SU-DHL-6 (cell line): ENCODE measurements around the gene FAM228B.
"Not testable (repeated sequence)": the region's sequence is repeated elsewhere in the genome, so short reads cannot be mapped to it uniquely, and the experiment has no call there.

Experiments
- H2AFZ ChIP-seq: fragments of 200-600 bp; sonication (generic); 2 replicates; pipeline ENCODE4 v1.6.1; 2014; ENCODE audit warnings: low read depth, mild to moderate bottlenecking, moderate library complexity, mixed read lengths, antibody characterized with exemption, low read length; ENCODE audit not compliant: severe bottlenecking
- H3F3A ChIP-seq: fragments of 200-600 bp; shearing (Covaris generic); 2 replicates; pipeline ENCODE4 v1.6.0; 2016; ENCODE audit warnings: antibody characterized with exemption, mild to moderate bottlenecking; ENCODE audit not compliant: insufficient read depth
- H3K27ac ChIP-seq: fragments of 200-600 bp; sonication (generic); 2 replicates; pipeline ENCODE4 v1.5.1; 2016; ENCODE audit warnings: low read depth, mild to moderate bottlenecking, low read length, moderate library complexity, mixed read lengths
- H3K27me3 ChIP-seq: fragments of 200-600 bp; sonication (generic), shearing (Covaris generic); 2 replicates; pipeline ENCODE4 v1.6.0; 2014; ENCODE audit warnings: mild to moderate bottlenecking, low read length
- H3K36me3 ChIP-seq: fragments of 200-600 bp; sonication (generic); 2 replicates; pipeline ENCODE4 v1.6.1; 2014; ENCODE audit warnings: mild to moderate bottlenecking, low read length, mixed read lengths
- H3K4me2 ChIP-seq: fragments of 300-600, 200-600 bp; shearing (Covaris generic), sonication (generic); 2 replicates; pipeline ENCODE4 v1.6.0; 2014; ENCODE audit warnings: low read length, low read depth, mild to moderate bottlenecking; ENCODE audit not compliant: poor library complexity, severe bottlenecking
- H3K4me3 ChIP-seq: fragments of 200-600 bp; sonication (generic); 2 replicates; pipeline ENCODE4 v1.5.1; 2014; ENCODE audit warnings: antibody characterized with exemption, low read length, mild to moderate bottlenecking, mixed read lengths; ENCODE audit not compliant: insufficient read depth, poor library complexity, severe bottlenecking
- H3K79me2 ChIP-seq: fragments of 200-600 bp; sonication (generic); 2 replicates; pipeline ENCODE4 v1.6.1; 2014; ENCODE audit warnings: mild to moderate bottlenecking, low read length, moderate library complexity; ENCODE audit not compliant: insufficient read depth
- H3K9ac ChIP-seq: fragments of 200-600 bp; sonication (generic); 2 replicates; pipeline ENCODE4 v1.7.0; 2014; ENCODE audit warnings: mild to moderate bottlenecking, low read length
- H3K9me2 ChIP-seq: fragments of 200-600 bp; sonication (generic); replicated peaks from 2 replicates; pipeline ENCODE4 v1.6.1; 2014; ENCODE audit warnings: low read length; ENCODE audit not compliant: insufficient read depth
- H3K9me3 ChIP-seq: fragments of 200-600 bp; sonication (generic); 2 replicates; pipeline ENCODE4 v1.6.1; 2014; ENCODE audit warnings: low read length, mixed read lengths; ENCODE audit not compliant: insufficient read depth
- H4K20me1 ChIP-seq: fragments of 200-600 bp; sonication (generic); 2 replicates; pipeline ENCODE4 v1.6.1; 2014; ENCODE audit warnings: low read depth, mild to moderate bottlenecking, antibody characterized with exemption, low read length, moderate library complexity, mixed read lengths
- CTCF ChIP-seq: fragments of 200-600 bp; sonication (generic); IDR thresholded peaks from one replicate; pipeline ENCODE4 v1.5.1; 2017; ENCODE audit warnings: antibody characterized with exemption, mild to moderate bottlenecking, low read length, moderate library complexity; ENCODE audit not compliant: insufficient read depth, poor library complexity, severe bottlenecking
- EZH2phosphoT487 ChIP-seq: fragments of 200-600 bp; sonication (generic), shearing (Covaris generic); conservative IDR thresholded peaks from 2 replicates; pipeline ENCODE4 v1.6.1; 2018; ENCODE audit warnings: mild to moderate bottlenecking, antibody characterized with exemption, low read length, moderate library complexity, mixed read lengths

Gene FAM228B

GRCh38 chr2:24107336-24107735 lies 15.9 kb upstream of the FAM228B start:
- Histone ChIP-seq H3K79me2 (no peaks in the 10 kb centered on the region), H3K9me2 (no peaks in the 10 kb centered on the region), H3K27me3 (no peaks in the 10 kb centered on the region), H3K4me2 (no peak overlapping the region), H3K9ac (no peak overlapping the region), H3K9me3 (no peaks in the 10 kb centered on the region), H2AFZ (no peak overlapping the region), H3K4me3 (no peak overlapping the region), H4K20me1 (no peaks in the 10 kb centered on the region), H3F3A (no peaks in the 10 kb centered on the region), H3K36me3 (no peaks in the 10 kb centered on the region), H3K27ac (no peak overlapping the region)
- TF ChIP-seq EZH2phosphoT487 (no peak), CTCF (no peak)

GRCh38 chr2:24109431-24109830 lies 13.8 kb upstream of the FAM228B start:
- not testable (repeated sequence) for H3K9me3 ChIP-seq, H3K4me2 ChIP-seq, H2AFZ ChIP-seq, H3K9me2 ChIP-seq, H3F3A ChIP-seq, H3K27me3 ChIP-seq, H3K36me3 ChIP-seq, H3K9ac ChIP-seq, H3K4me3 ChIP-seq, H3K79me2 ChIP-seq, H4K20me1 ChIP-seq, H3K27ac ChIP-seq

- Histone ChIP-seq H3K27me3 (no peaks in the 10 kb centered on the region), H3F3A (no peaks in the 10 kb centered on the region), H3K9me2 (no peaks in the 10 kb centered on the region), H2AFZ (no peak overlapping the region), H3K79me2 (no peaks in the 10 kb centered on the region), H3K27ac (no peak overlapping the region), H3K4me3 (no peak overlapping the region), H3K36me3 (no peaks in the 10 kb centered on the region), H3K4me2 (no peak overlapping the region), H4K20me1 (no peaks in the 10 kb centered on the region), H3K9me3 (no peaks in the 10 kb centered on the region), H3K9ac (no peak overlapping the region)
- no peak for TF ChIP-seq EZH2phosphoT487
- TF ChIP-seq CTCF: no peak
These were observed 12.5 kb upstream of the FAM228B start for GRCh38 chr2:24110660-24111303.

- no peaks in the 10 kb centered on the region for H3K79me2 ChIP-seq
- no peaks in the 10 kb centered on the region for H4K20me1 ChIP-seq
- H3K4me2 ChIP-seq: no peak overlapping the region
- no peaks in the 10 kb centered on the region for H3K9me2 ChIP-seq
- no peaks in the 10 kb centered on the region for H3K27me3 ChIP-seq
- H3K9me3 ChIP-seq: no peaks in the 10 kb centered on the region
- H2AFZ ChIP-seq: no peak overlapping the region
- no peak for TF ChIP-seq CTCF
- TF ChIP-seq EZH2phosphoT487: no peak
- no peak overlapping the region for H3K27ac ChIP-seq
- no peaks in the 10 kb centered on the region for H3F3A ChIP-seq
- no peaks in the 10 kb centered on the region for H3K36me3 ChIP-seq
- no peak overlapping the region for H3K4me3 ChIP-seq
- no peak overlapping the region for H3K9ac ChIP-seq
These were observed 11.8 kb upstream of the FAM228B start for GRCh38 chr2:24111407-24111901.
